ENCODE data around the gene PCYT2. TPM values are rescaled to one million over a fixed set of nuclear protein-coding genes. Genes with fewer than 3 reads are reported as not detected.

The PCYT2 gene
- total RNA-seq, 1 donor from 2014 or later, result 41.0 TPM

DNA sequence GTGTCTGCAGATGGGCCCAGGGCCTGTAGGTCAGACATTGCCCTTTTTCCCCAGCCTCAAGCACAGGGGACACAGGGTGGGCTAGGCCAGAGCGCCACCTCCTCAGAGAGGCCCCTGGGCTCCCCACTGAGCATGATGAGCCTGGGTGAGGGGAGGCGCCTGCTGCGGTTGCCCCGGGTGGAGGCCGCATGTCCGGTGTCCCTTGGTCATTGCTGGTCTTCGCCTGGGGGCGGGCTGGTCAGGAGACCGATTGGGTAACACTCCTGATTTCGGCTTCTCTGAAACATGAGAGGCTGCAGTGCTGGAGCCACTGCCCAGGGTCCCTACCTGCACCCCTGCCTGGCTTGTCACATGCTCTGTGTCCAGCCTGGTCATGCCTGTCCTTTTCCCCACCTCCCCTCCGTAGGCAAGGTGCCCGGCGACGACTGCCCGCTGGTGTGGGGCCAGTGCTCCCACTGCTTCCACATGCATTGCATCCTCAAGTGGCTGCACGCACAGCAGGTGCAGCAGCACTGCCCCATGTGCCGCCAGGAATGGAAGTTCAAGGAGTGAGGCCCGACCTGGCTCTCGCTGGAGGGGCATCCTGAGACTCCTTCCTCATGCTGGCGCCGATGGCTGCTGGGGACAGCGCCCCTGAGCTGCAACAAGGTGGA is 11.6 kb downstream of the PCYT2 start:
- no peak for DNase-seq

- DNase-seq, result no peak
Observed at GRCh38 chr17:81898885-81899284, 12.3 kb downstream of the PCYT2 start.

DNA sequence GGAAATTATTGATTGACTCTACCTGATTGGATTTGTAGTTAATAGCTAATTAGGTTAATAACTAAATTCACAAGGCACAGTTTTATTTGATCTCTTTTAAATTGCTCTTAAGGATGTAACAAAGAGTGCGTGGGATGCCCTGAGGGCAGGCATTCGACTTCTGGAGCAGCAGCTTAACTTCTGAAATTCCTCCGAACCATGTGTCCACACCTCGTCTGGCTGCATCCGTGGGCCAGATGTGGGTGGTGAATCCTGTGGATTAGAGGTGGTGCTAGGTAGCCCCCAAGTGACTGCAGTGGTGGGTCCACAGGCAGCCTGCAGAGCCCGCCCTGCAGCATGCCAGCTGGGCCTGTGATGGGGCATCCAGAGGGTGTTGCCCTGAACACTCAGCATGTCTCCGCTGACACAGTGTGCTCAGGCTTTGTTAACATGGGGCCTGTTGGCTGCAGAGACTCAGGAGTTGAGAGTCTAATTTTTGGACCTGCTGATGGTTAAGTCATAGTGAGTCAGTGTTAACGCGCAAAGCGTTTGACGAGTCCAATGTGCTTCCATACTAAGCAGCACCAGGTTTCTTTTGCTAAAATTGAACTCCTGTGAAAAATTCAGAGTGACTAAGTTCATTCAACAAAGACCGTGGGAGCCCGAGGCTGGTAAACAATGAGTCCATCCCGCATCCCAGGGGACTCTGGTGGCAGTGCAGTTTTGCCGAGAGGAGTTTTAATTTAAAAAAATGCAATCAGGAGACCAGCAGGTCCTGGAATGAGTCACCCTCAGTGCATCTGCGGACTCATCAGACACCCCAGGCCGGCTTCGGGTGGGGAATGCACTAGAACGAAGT is 13.0 kb downstream of the PCYT2 start:
- DNase-seq, result no peak

DNA sequence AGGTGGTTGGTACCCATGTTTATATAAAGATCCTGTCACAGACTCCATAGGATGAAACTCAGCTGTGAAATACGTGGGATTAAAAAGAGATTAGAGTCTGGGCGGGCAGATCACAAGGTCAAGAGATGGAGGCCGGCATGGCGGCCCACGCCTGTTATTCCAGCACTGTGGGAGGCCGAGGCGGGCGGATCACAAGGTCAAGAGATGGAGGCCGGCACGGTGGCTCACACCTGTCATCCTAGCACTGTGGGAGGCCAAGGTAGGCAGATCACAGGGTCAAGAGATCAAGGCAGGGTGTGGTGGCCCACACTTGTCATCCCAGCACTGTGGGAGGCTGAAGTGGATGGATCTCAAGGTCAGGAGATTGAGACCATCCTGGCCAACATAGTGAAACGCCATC is 15.8 kb downstream of the PCYT2 start:
- no peak for DNase-seq

GRCh38 chr17:81891303-81891552 is 20.0 kb downstream of the PCYT2 start:
- no peak for DNase-seq

DNA sequence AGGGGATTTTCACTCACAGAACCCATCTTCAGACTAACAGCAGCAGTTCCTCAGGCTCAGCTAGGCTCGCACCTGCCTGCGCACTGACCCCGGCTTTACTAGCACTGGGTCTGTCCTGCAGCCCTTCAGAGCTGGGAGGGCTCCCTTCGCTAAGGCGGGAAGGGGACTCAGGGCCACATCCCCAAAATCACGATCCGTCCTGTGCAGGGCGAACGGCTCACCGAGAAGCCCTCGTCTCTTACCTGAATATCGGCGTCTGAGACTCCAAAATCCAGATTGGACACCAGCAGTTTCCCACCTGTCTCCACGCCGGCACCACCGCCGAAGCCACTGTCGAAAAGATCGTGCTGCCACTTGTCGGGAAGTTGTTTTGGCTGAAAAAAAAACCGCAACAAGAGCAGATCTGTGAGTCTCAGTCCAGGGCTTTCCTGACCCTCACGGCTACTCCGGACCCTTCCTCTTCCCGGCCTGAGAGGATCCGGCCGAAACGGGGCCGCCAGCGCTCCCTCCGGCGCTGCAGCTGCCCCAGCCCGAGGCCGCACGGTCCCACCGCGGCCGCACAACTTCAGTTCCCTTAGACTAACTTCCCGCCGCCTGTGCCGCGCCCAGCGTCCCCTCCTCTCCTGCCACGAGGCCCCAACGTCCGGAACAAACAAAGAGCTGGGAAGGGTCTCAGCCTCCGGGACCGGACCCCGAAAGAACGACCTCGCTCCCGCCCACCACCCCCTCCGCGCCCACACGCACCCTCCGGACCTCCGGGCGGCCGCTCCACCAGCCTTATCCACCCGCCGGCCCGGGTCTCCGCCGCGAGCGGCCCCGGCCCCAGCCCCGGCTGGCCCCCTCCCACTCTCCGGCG is 20.5 kb downstream of the PCYT2 start:
- DNase-seq, result peak; percentile 51

DNA sequence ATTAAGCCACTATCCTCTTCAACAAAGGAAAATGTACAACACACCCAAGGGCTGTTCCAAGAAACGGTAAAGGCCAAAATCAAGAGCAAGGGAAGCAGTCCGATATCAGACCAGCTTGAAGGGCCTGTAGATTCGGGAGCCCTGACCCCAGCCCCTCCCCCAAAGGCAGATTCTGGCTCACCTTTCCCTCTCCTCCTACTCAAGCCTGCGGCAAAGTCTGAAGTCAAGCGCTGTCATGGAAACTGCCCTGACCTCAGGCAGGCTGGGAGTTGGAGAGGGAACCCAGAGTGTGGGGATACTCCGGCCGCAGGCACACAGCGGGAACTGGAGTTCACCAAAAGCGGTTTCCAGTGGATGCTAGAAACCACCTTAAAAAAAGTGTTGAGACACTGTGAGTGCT is 21.6 kb downstream of the PCYT2 start:
- DNase-seq, result no peak

- no peak for DNase-seq
Observed at GRCh38 chr17:81888988-81889595, 22.1 kb downstream of the PCYT2 start.

DNA sequence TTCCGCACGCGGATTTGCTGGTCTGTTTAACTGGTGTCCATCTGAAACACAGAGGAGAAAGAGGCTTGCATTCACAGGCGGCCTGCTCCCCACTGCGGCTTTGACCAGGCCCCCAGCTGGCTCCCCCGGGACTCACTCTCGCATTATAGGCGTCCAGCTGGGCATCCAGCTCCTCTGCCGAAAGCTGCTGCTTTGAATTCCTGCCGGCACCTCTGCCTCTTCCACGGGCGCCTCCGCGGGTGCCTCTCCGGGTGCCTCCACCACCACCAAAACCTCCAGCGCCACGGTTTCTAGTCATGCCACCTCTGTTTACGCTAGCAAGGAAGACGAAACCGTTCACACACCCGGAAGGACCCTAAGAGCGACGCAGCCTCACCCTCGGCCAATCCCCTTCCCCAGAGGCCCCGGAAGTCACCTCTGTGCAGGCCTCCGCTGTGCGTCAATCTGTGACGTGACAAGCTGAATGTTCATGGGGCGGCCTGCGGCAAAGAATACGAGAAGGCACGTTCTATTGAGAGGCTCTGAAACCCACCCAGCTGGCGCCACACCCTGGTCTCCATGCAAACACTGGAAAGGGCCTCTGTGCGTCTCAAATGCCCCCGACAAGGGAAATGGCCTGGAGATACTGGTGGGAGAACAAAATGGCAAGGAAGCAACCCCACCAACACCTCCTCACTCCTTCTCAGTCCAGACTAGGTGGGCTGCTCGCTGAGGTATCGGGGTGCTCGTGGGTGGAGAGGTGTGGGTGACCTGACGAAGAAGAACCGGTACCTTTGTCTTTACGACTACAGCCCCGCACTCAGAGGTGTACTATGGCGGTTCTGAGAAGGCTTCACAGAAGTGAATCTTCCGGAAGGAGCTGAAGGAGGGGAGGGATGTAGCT is 22.9 kb downstream of the PCYT2 start:
- DNase-seq, result no peak

DNA sequence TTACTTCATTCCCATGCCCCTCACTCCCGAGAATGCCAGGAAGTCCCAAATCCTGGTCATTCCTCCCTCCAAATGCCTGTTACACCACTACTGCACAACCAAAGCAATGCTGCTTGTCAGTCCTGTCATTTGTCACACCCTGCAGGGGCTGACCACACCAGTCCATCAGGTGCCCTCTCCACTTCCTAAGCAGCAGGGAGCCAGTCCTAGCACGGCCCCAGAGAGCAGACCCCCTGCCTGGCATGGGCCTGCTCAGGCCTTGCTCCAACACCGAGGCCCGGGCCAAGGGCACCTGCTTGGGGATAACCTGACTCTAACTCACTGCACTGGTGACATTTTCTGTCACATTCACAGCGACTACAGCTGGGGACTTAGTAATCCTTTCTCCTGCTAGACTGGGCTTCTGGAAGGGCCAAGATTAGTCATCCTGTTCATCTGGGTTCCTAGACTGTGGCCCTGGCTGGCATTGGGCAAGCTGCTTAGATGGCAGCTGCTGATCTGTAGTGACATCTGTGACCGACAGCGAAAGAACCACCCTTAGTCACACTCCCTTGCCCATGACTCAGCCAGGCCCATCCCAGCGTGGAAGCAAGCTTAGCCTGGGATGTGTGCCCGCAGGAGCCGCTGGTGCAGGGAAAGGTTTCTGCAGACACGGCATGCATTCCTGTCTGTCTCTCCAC is 25.2 kb downstream of the PCYT2 start:
- DNase-seq, result no peak

- DNase-seq, result no peak
Observed at GRCh38 chr17:81885454-81885853, 25.7 kb downstream of the PCYT2 start.

GRCh38 chr17:81884968-81885367 is 26.2 kb downstream of the PCYT2 start:
- no peak for DNase-seq

GRCh38 chr17:81884520-81884919 is 26.7 kb downstream of the PCYT2 start:
- no peak for DNase-seq

DNA sequence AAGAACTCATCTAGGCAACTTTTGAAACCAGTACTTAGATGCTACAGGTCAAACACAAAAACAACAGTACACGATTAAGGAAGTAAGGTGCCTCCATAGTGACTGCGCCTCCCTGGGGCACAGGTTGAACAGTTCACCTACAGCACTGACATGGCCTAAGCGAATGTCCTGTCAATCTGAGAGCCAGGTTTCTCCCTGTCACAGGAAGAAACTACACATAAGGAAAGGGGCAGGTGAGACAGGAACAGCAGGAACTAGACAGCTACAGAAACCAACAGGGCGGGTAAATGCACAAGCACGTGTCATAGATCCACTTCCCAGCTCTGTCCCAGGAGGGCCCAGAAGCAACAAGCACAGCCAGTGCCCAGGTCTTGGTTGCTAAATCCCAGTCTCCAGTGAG is 32.1 kb downstream of the PCYT2 start:
- no peak for DNase-seq

DNA sequence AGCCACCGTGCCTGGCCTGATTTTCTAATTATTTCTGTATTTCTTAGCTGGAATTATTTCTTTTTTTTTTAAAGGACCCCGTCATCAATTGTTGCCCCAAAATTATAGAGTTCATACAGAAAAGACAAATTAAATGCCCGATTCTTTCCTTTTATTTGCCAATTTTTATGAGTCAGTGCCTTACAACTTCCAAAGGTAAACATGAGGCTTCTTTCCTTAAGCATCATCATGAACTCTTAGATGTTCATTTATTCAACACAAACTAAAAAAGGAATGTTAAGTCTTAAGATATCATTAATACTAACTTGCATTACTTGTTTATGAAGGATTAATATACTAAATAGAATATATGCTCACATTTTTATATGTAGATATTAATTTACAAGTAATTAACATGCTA is 32.9 kb downstream of the PCYT2 start:
- no peak for DNase-seq

GRCh38 chr17:81877569-81877968 is 33.6 kb downstream of the PCYT2 start:
- no peak for DNase-seq

DNA sequence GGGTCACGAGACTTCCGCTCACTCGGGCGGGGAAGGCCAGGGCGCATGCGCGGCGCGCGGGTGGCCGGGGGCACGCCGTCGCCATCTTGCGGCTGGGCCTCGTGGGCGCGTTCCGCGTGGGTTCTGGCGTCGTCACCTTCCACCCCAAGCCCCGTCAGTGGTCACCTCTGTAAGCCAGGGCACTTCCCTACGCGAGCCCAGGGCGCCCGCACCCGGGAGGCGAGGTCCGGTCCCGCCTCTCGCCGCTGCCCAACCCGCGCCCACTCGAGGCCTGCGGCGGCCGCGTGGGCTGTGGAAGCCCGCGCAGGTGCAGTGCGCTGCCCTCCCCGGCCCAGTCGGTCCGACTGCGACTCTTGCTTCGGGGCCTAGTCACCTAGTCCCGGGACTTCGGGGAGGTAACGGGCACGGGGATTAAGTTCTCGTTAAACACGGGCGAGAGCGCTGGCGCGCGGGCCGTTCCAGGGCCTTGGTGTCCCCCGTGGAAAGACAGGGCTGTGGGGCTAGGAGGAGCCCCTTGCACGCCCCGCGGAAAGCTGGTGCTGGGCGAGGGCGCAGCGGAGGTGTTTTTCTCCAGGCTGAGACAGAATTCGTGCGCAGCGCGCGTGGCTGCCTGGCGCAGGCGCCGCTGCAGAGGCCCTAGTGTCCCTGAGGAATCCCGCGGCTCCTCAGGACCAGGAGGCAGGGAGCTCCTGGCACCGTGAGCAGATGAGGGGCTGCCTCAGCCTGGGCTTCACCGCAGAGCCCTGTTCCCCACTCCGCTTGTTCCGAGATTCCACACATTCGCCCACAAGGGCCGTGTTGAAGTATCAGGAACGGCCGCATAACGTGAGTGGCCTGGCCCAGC is 39.6 kb downstream of the PCYT2 start:
- peak; percentile 92 for DNase-seq

GRCh38 chr17:81870981-81871386 is 40.2 kb downstream of the PCYT2 start, which contains the start of gene ARHGDIA:
Gene ARHGDIA, minus strand, starts transcription at chr17:81871337. Its CDS starts 1,407 bp downstream, at chr17:81869930.
- no peak for DNase-seq

GRCh38 chr17:81870131-81870980 is 40.8 kb downstream of the PCYT2 start:
- DNase-seq, result peak; percentile 62
